H9 (cell line): ENCODE results near the gene MYL6B. TPM values are rescaled to one million over a fixed set of nuclear protein-coding genes. Genes with fewer than 3 reads are reported as not detected.
A peak's percentile ranks its signal among the peaks of the same experiment; 100 is the strongest.

Experiments
- DNase-seq: peaks from one replicate; pipeline ENCODE4 v3.0.0-alpha.2; 2017
- H2AFZ ChIP-seq: one replicate; pipeline ENCODE4 v1.6.1; 2013; ENCODE audit warnings: mild to moderate bottlenecking, low read length, control low read depth, moderate library complexity
- H2AK5ac ChIP-seq: 2 replicates; pipeline ENCODE4 v1.6.1; 2013; ENCODE audit warnings: low read length, control low read depth, mixed read lengths; ENCODE audit not compliant: insufficient read length
- H2BK120ac ChIP-seq: one replicate; pipeline ENCODE4 v1.6.1; 2013; ENCODE audit warnings: low read depth, mild to moderate bottlenecking, low read length, control low read depth, inconsistent platforms; ENCODE audit not compliant: poor library complexity, severe bottlenecking
- H2BK12ac ChIP-seq: 2 replicates; pipeline ENCODE4 v1.6.1; 2013; ENCODE audit warnings: low read length, control low read depth, mixed read lengths, low read depth; ENCODE audit not compliant: insufficient read length
- H2BK15ac ChIP-seq: 2 replicates; pipeline ENCODE4 v1.6.1; 2013; ENCODE audit warnings: low read depth, low read length, control low read depth
- H2BK20ac ChIP-seq: one replicate; pipeline ENCODE4 v1.6.1; 2013; ENCODE audit warnings: low read depth, mild to moderate bottlenecking, low read length, control low read depth, inconsistent platforms; ENCODE audit not compliant: poor library complexity, severe bottlenecking
- H2BK5ac ChIP-seq: 2 replicates; pipeline ENCODE4 v1.6.1; 2013; ENCODE audit warnings: low read length, control low read depth, mixed read lengths; ENCODE audit not compliant: insufficient read length
- H3K14ac ChIP-seq: 2 replicates; pipeline ENCODE4 v1.6.1; 2013; ENCODE audit warnings: low read length, control low read depth; ENCODE audit not compliant: insufficient read depth
- H3K18ac ChIP-seq: 2 replicates; pipeline ENCODE4 v1.6.1; 2013; ENCODE audit warnings: low read depth, mild to moderate bottlenecking, mixed read lengths, low read length, control low read depth; ENCODE audit not compliant: insufficient read length
- H3K23ac ChIP-seq: 2 replicates; pipeline ENCODE4 v1.6.1; 2013; ENCODE audit warnings: low read length, control low read depth, mixed read lengths, low read depth; ENCODE audit not compliant: insufficient read length
- H3K23me2 ChIP-seq: 2 replicates; pipeline ENCODE4 v1.6.1; 2013; ENCODE audit warnings: low read depth, mild to moderate bottlenecking, mixed read lengths, low read length, control low read depth; ENCODE audit not compliant: insufficient read length, poor library complexity, severe bottlenecking
- H3K27ac ChIP-seq: 2 replicates; pipeline ENCODE4 v1.5.1; 2013; ENCODE audit warnings: low read length, control low read depth, mixed read lengths, low read depth; ENCODE audit not compliant: insufficient read length
- H3K27me3 ChIP-seq: 2 replicates; pipeline ENCODE4 v1.6.1; 2013; ENCODE audit warnings: low read length, control low read depth, inconsistent platforms; ENCODE audit not compliant: insufficient read depth
- H3K4ac ChIP-seq: 2 replicates; pipeline ENCODE4 v1.6.1; 2013; ENCODE audit warnings: low read depth, mild to moderate bottlenecking, control low read depth, inconsistent platforms, low read length, moderate library complexity
- H3K4me1 ChIP-seq: 2 replicates; pipeline ENCODE4 v1.6.1; 2013; ENCODE audit warnings: low read length, control low read depth, inconsistent platforms; ENCODE audit not compliant: insufficient read depth
- H3K4me2 ChIP-seq: 2 replicates; pipeline ENCODE4 v1.6.1; 2013; ENCODE audit warnings: low read length, control low read depth, mixed read lengths; ENCODE audit not compliant: insufficient read length, insufficient read depth
- H3K56ac ChIP-seq: 2 replicates; pipeline ENCODE4 v1.6.1; 2013; ENCODE audit warnings: low read depth, mild to moderate bottlenecking, mixed read lengths, low read length, control low read depth; ENCODE audit not compliant: insufficient read length
- H3K79me1 ChIP-seq: 2 replicates; pipeline ENCODE4 v1.6.1; 2013; ENCODE audit warnings: low read depth, mild to moderate bottlenecking, moderate library complexity, low read length, control low read depth, inconsistent platforms; ENCODE audit not compliant: insufficient read depth, poor library complexity, severe bottlenecking
- H3K79me2 ChIP-seq: 2 replicates; pipeline ENCODE4 v1.6.1; 2013; ENCODE audit warnings: low read length, control low read depth, inconsistent platforms; ENCODE audit not compliant: insufficient read depth
- H3K9ac ChIP-seq: 2 replicates; pipeline ENCODE4 v1.6.1; 2013; ENCODE audit warnings: low read length, control low read depth, mixed read lengths; ENCODE audit not compliant: insufficient read length; ENCODE audit errors: extremely low read depth
- H3K9me3 ChIP-seq: one replicate; pipeline ENCODE4 v1.6.1; 2013; ENCODE audit warnings: low read depth, low read length, inconsistent platforms; ENCODE audit not compliant: control insufficient read depth
- H3T11ph ChIP-seq: one replicate; pipeline ENCODE4 v1.6.1; 2013; ENCODE audit warnings: mild to moderate bottlenecking, low read length, control low read depth, inconsistent platforms
- H4K20me1 ChIP-seq: one replicate; pipeline ENCODE4 v1.6.1; 2013; ENCODE audit not compliant: control insufficient read depth, insufficient read length, insufficient read depth
- H4K5ac ChIP-seq: 2 replicates; pipeline ENCODE4 v1.6.1; 2013; ENCODE audit warnings: low read depth, mild to moderate bottlenecking, mixed read lengths, low read length, control low read depth; ENCODE audit not compliant: insufficient read length
- H4K8ac ChIP-seq: replicated peaks from 2 replicates; pipeline ENCODE4 v1.6.1; 2013; ENCODE audit warnings: low read length, control low read depth, mixed read lengths, low read depth; ENCODE audit not compliant: insufficient read length
- H4K91ac ChIP-seq: 2 replicates; pipeline ENCODE4 v1.6.1; 2013; ENCODE audit warnings: low read depth, mild to moderate bottlenecking, moderate library complexity, mixed read lengths, low read length, control low read depth; ENCODE audit not compliant: insufficient read length
- H3K27ac Mint-ChIP-seq, 3 experiments: 2 replicates in 2 of 3; 3 replicates in 1 of 3; pipeline ENCODE4 v1.8.0; 2020 to 2021; ENCODE audit warnings: mixed read lengths in 3 of 3, mild to moderate bottlenecking in 1 of 3, moderate library complexity in 1 of 3
- H3K27me3 Mint-ChIP-seq: 2 replicates; pipeline ENCODE4 v1.8.0; 2021; ENCODE audit warnings: low read depth, mild to moderate bottlenecking, moderate library complexity, mixed read lengths
- H3K36me3 Mint-ChIP-seq, 3 experiments: 2 replicates in 2 of 3; 3 replicates in 1 of 3; pipeline ENCODE4 v1.8.0; 2020 to 2021; ENCODE audit warnings: low read depth in 3 of 3, mixed read lengths in 3 of 3; ENCODE audit not compliant: insufficient read depth in 1 of 3
- H3K4me1 Mint-ChIP-seq, 2 experiments: 2 replicates each; pipeline ENCODE4 v1.8.0; 2020; ENCODE audit warnings: mixed read lengths in 2 of 2
- H3K4me3 Mint-ChIP-seq, 2 experiments: 2 replicates in 1 of 2; 3 replicates in 1 of 2; pipeline ENCODE4 v1.8.0; 2020 to 2021; ENCODE audit warnings: mild to moderate bottlenecking in 2 of 2, mixed read lengths in 2 of 2, moderate library complexity in 1 of 2
- H3K9me3 Mint-ChIP-seq, 2 experiments: 2 replicates in 1 of 2; 3 replicates in 1 of 2; pipeline ENCODE4 v1.8.0; 2020; ENCODE audit warnings: mild to moderate bottlenecking in 2 of 2, mixed read lengths in 2 of 2, moderate library complexity in 1 of 2
- CTCF ChIP-seq: fragments of 200-600 bp; sonication (generic); conservative IDR thresholded peaks from 3 replicates; pipeline ENCODE4 v1.8.0; 2021; ENCODE audit warnings: antibody characterized with exemption, mild to moderate bottlenecking
- WGBS: extraction: QIAGEN DNeasy Blood & Tissue Kit; methylation state at CpG from one replicate; pipeline ENCODE4 v1.1.7; 2013; ENCODE audit warnings: missing lambda C conversion rate, low lambda C conversion rate, mixed read lengths; ENCODE audit not compliant: insufficient read length; ENCODE audit errors: extremely low coverage; 5-methylcytosine and 5-hydroxymethylcytosine counted together
- total RNA-seq: library from RNA; stranded (reverse); gene quantifications from 2 replicates; pipeline ENCODE4 v1.2.1, GENCODE V29; 2021

Gene MYL6B
- total RNA-seq, 1 experiment from 2014 or later: 165 TPM

- H4K20me1 ChIP-seq: no peaks in the 10 kb centered on the region
- peak overlapping the region; percentile 84 for H3K9ac ChIP-seq
- peaks cover 33 to 41% (median 36%) of the 10 kb centered on the region in 3 experiments for H3K36me3 Mint-ChIP-seq
- H2BK12ac ChIP-seq: no peak overlapping the region
- H3K23ac ChIP-seq: no peak overlapping the region
- no peak overlapping the region for H4K5ac ChIP-seq
- H3K4me1 Mint-ChIP-seq: peaks cover 26 to 27% of the 10 kb centered on the region in 2 experiments
- H2BK15ac ChIP-seq: no peak overlapping the region
- no peak overlapping the region for H2BK5ac ChIP-seq
- H3K79me1 ChIP-seq: no peaks in the 10 kb centered on the region
- peak overlapping the region; percentile 87 for H3K14ac ChIP-seq
- WGBS: no CpG with 5 or more reads among the region's 20 CpGs
- no peak overlapping the region for H2BK20ac ChIP-seq
- no peaks in the 10 kb centered on the region for H3K9me3 ChIP-seq
- no peak overlapping the region for H3K56ac ChIP-seq
- H3K4me1 ChIP-seq: no peaks in the 10 kb centered on the region
- H2AK5ac ChIP-seq: no peak overlapping the region
- no peak overlapping the region for H2BK120ac ChIP-seq
- no peak overlapping the region for H4K8ac ChIP-seq
- no peak for TF ChIP-seq CTCF
- H3K23me2 ChIP-seq: peaks cover 17% of the 10 kb centered on the region
- peak overlapping the region; percentile 93 to 99 (median 99) for H3K27ac Mint-ChIP-seq
- no peaks in the 10 kb centered on the region for H3K27me3 ChIP-seq
- DNase-seq: no peak
- H3K18ac ChIP-seq: peak overlapping the region; percentile 74
- no peak overlapping the region for H2AFZ ChIP-seq
- H3K9me3 Mint-ChIP-seq: no peaks in the 10 kb centered on the region; a peak in 1 of 5 replicates
- H3K4me3 Mint-ChIP-seq: peak overlapping the region; percentile 88 to 98
- no peak overlapping the region for H3K4ac ChIP-seq
- H3K27ac ChIP-seq: no peak overlapping the region
- H4K91ac ChIP-seq: no peak overlapping the region
- H3K79me2 ChIP-seq: no peaks in the 10 kb centered on the region
- H3K27me3 Mint-ChIP-seq: no peaks in the 10 kb centered on the region
- H3K4me2 ChIP-seq: peak overlapping the region; percentile 100
- no peak overlapping the region for H3T11ph ChIP-seq
Measured at GRCh38 chr12:56128670-56129205, 23.6 kb upstream of the MYL6B start.
